VCaP (cell line): ENCODE measurements around the gene PCDHB10.
"Not testable (repeated sequence)": the region's sequence is repeated elsewhere in the genome, so short reads cannot be mapped to it uniquely, and the experiment has no call there.

ENCODE experiments used
- H3K27ac ChIP-seq: fragments of 450-650 bp; 2 replicates; pipeline ENCODE4 v1.5.1; 2017
- CTCF ChIP-seq: fragments of 450-650 bp; conservative IDR thresholded peaks from 2 replicates; pipeline ENCODE4 v1.5.1; 2017; ENCODE audit warnings: mild to moderate bottlenecking, moderate library complexity

The PCDHB10 gene

GRCh38 chr5:141186897-141187512 is 5.1 kb upstream of the PCDHB10 start, which contains the start of gene PCDHB9:
Gene PCDHB9 (plus strand): TSS chr5:141187161. CDS start chr5:141187319, 158 bp downstream.
- no peak within 1 kb of the TSS for H3K27ac ChIP-seq
- peak; percentile 86 for TF ChIP-seq CTCF

- not testable (repeated sequence) for H3K27ac ChIP-seq
Measured at GRCh38 chr5:141188682-141189081, 3.5 kb upstream of the PCDHB10 start.

GRCh38 chr5:141189131-141189530 is 3.0 kb upstream of the PCDHB10 start:
- not testable (repeated sequence) for H3K27ac ChIP-seq

- H3K27ac ChIP-seq: not testable (repeated sequence)
Measured at GRCh38 chr5:141194332-141194731, 2.2 kb downstream of the PCDHB10 start.

- H3K27ac ChIP-seq: no peak overlapping the region
- no peak for TF ChIP-seq CTCF
Measured at GRCh38 chr5:141196363-141196762, 4.2 kb downstream of the PCDHB10 start.

GRCh38 chr5:141199359-141200235 is 7.4 kb downstream of the PCDHB10 start, which contains the start of gene PCDHB11:
Gene PCDHB11 (plus strand): TSS chr5:141199627. CDS start chr5:141199775, 148 bp downstream.
- peak; percentile 87 for TF ChIP-seq CTCF
- peak within 1 kb of the TSS; percentile 73 for H3K27ac ChIP-seq

- H3K27ac ChIP-seq: not testable (repeated sequence)
Measured at GRCh38 chr5:141201126-141201525, 9.0 kb downstream of the PCDHB10 start.

- H3K27ac ChIP-seq: not testable (repeated sequence)
Measured at GRCh38 chr5:141201646-141202045, 9.5 kb downstream of the PCDHB10 start.

GRCh38 chr5:141208478-141208877 is 16.3 kb downstream of the PCDHB10 start, which contains the start of gene PCDHB12:
Gene PCDHB12 (plus strand): TSS chr5:141208719. CDS start chr5:141208908, 189 bp downstream.
- no peak within 1 kb of the TSS for H3K27ac ChIP-seq
- no peak for TF ChIP-seq CTCF

- H3K27ac ChIP-seq: not testable (repeated sequence)
Measured at GRCh38 chr5:141210281-141210680, 18.1 kb downstream of the PCDHB10 start.

GRCh38 chr5:141210849-141211248 is 18.7 kb downstream of the PCDHB10 start:
- H3K27ac ChIP-seq: not testable (repeated sequence)
